DOHH2 (cell line): ENCODE data around the gene SYNGR2.
A peak's percentile ranks its signal among the peaks of the same experiment; 100 is the strongest.
"Not testable (repeated sequence)": the region's sequence is repeated elsewhere in the genome, so short reads cannot be mapped to it uniquely, and the experiment has no call there.

ENCODE experiments used
- H3F3A ChIP-seq: fragments of 200-600 bp; sonication (generic), shearing (Covaris generic); 2 replicates; pipeline ENCODE4 v1.6.0; 2016; ENCODE audit warnings: antibody characterized with exemption, mild to moderate bottlenecking; ENCODE audit not compliant: control insufficient read depth, insufficient read depth
- H3K27ac ChIP-seq: fragments of 200-600 bp; sonication (generic); 2 replicates; pipeline ENCODE4 v1.5.1; 2014; ENCODE audit warnings: low read depth, mild to moderate bottlenecking, low read length, moderate library complexity
- H3K27me3 ChIP-seq: fragments of 200-600 bp; sonication (generic); 2 replicates; pipeline ENCODE4 v1.6.1; 2014; ENCODE audit warnings: mild to moderate bottlenecking, low read length, mixed read lengths; ENCODE audit not compliant: control insufficient read depth
- H3K36me3 ChIP-seq: fragments of 200-600 bp; sonication (generic); 2 replicates; pipeline ENCODE4 v1.6.1; 2014; ENCODE audit warnings: mild to moderate bottlenecking, low read length, moderate library complexity, mixed read lengths; ENCODE audit not compliant: control insufficient read depth
- H3K4me1 ChIP-seq: fragments of 200-600 bp; sonication (generic); 2 replicates; pipeline ENCODE4 v1.6.1; 2014; ENCODE audit warnings: mild to moderate bottlenecking, low read length, mixed read lengths; ENCODE audit not compliant: control insufficient read depth
- H3K4me2 ChIP-seq: fragments of 200-600 bp; sonication (generic); 2 replicates; pipeline ENCODE4 v1.6.0; 2014; ENCODE audit warnings: mild to moderate bottlenecking, low read length, moderate library complexity
- H3K4me3 ChIP-seq: fragments of 200-600 bp; sonication (generic); 2 replicates; pipeline ENCODE4 v1.5.1; 2014; ENCODE audit warnings: mild to moderate bottlenecking, low read length, mixed read lengths
- H3K79me2 ChIP-seq: fragments of 200-600 bp; sonication (generic); 2 replicates; pipeline ENCODE4 v1.6.1; 2014; ENCODE audit warnings: mild to moderate bottlenecking, low read length, mixed read lengths; ENCODE audit not compliant: control insufficient read depth
- H3K9me2 ChIP-seq: fragments of 200-600 bp; sonication (generic); replicated peaks from 2 replicates; pipeline ENCODE4 v1.6.1; 2014; ENCODE audit warnings: mild to moderate bottlenecking, low read length, mixed read lengths; ENCODE audit not compliant: control insufficient read depth
- H3K9me3 ChIP-seq: fragments of 200-600 bp; sonication (generic); 2 replicates; pipeline ENCODE4 v1.6.1; 2014; ENCODE audit warnings: antibody characterized with exemption, low read length, mixed read lengths; ENCODE audit not compliant: control insufficient read depth, insufficient read depth
- H4K20me1 ChIP-seq: fragments of 200-600 bp; sonication (generic); 2 replicates; pipeline ENCODE4 v1.6.0; 2014; ENCODE audit warnings: low read depth, mild to moderate bottlenecking, antibody characterized with exemption, low read length, moderate library complexity; ENCODE audit not compliant: control insufficient read depth, insufficient read depth
- EZH2phosphoT487 ChIP-seq: fragments of 200-600 bp; sonication (generic); IDR thresholded peaks from 2 replicates; pipeline ENCODE4 v1.6.1; 2017; ENCODE audit warnings: borderline replicate concordance, mild to moderate bottlenecking, antibody characterized with exemption, low read length, moderate library complexity, mixed read lengths
- TF ChIP-seq, protein P1 (sequence below): fragments of 200-600 bp; sonication (generic); IDR thresholded peaks from one replicate; pipeline ENCODE4 v1.5.1; 2014; ENCODE audit warnings: antibody characterized with exemption, mild to moderate bottlenecking, low read depth, low read length; ENCODE audit not compliant: poor library complexity, severe bottlenecking

The SYNGR2 gene

GRCh38 chr17:78168903-78169793 lies 767 bp downstream of the SYNGR2 start:
- TF ChIP-seq, protein P1, sequence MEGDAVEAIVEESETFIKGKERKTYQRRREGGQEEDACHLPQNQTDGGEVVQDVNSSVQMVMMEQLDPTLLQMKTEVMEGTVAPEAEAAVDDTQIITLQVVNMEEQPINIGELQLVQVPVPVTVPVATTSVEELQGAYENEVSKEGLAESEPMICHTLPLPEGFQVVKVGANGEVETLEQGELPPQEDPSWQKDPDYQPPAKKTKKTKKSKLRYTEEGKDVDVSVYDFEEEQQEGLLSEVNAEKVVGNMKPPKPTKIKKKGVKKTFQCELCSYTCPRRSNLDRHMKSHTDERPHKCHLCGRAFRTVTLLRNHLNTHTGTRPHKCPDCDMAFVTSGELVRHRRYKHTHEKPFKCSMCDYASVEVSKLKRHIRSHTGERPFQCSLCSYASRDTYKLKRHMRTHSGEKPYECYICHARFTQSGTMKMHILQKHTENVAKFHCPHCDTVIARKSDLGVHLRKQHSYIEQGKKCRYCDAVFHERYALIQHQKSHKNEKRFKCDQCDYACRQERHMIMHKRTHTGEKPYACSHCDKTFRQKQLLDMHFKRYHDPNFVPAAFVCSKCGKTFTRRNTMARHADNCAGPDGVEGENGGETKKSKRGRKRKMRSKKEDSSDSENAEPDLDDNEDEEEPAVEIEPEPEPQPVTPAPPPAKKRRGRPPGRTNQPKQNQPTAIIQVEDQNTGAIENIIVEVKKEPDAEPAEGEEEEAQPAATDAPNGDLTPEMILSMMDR = no peak
- TF ChIP-seq EZH2phosphoT487 = no peak
- Histone ChIP-seq H3K27ac (peak overlapping the region; percentile 65), H3K79me2 (peaks cover 41% of the 10 kb centered on the region), H3K4me2 (peak overlapping the region; percentile 94), H3K4me3 (peak overlapping the region; percentile 80), H3K9me3 (no peaks in the 10 kb centered on the region), H3K9me2 (no peaks in the 10 kb centered on the region), H3F3A (peaks cover 15% of the 10 kb centered on the region), H3K4me1 (peaks cover 66% of the 10 kb centered on the region), H3K27me3 (no peaks in the 10 kb centered on the region), H4K20me1 (peaks cover 12% of the 10 kb centered on the region), H3K36me3 (peaks cover 53% of the 10 kb centered on the region)

- Histone ChIP-seq H3K36me3 (peaks cover 71% of the 10 kb centered on the region), H3K4me1 (peaks cover 81% of the 10 kb centered on the region), H3K27me3 (no peaks in the 10 kb centered on the region), H3K9me2 (no peaks in the 10 kb centered on the region), H4K20me1 (peaks cover 15% of the 10 kb centered on the region), H3K27ac (peak overlapping the region; percentile 65), H3K4me2 (peak overlapping the region; percentile 94), H3K79me2 (peaks cover 56% of the 10 kb centered on the region), H3F3A (peaks cover 19% of the 10 kb centered on the region), H3K9me3 (no peaks in the 10 kb centered on the region), H3K4me3 (peak overlapping the region; percentile 80)
- TF ChIP-seq, protein P1 = no peak
- no peak for TF ChIP-seq EZH2phosphoT487
These were observed 2.6 kb downstream of the SYNGR2 start for GRCh38 chr17:78170692-78171590.

GRCh38 chr17:78171591-78172248 lies 3.3 kb downstream of the SYNGR2 start:
- peaks cover 19% of the 10 kb centered on the region for H4K20me1 ChIP-seq
- peaks cover 81% of the 10 kb centered on the region for H3K4me1 ChIP-seq
- H3K79me2 ChIP-seq = peaks cover 60% of the 10 kb centered on the region
- not testable (repeated sequence) for H3K9me3 ChIP-seq, H3K9me2 ChIP-seq, H3K27me3 ChIP-seq
- peak overlapping the region; percentile 65 for H3K27ac ChIP-seq
- H3K36me3 ChIP-seq = peaks cover 78% of the 10 kb centered on the region
- H3K4me3 ChIP-seq = peak overlapping the region; percentile 80
- H3K4me2 ChIP-seq = peak overlapping the region; percentile 94
- H3F3A ChIP-seq = peaks cover 19% of the 10 kb centered on the region
